ENCODE results near the gene DDX60.

DNA sequence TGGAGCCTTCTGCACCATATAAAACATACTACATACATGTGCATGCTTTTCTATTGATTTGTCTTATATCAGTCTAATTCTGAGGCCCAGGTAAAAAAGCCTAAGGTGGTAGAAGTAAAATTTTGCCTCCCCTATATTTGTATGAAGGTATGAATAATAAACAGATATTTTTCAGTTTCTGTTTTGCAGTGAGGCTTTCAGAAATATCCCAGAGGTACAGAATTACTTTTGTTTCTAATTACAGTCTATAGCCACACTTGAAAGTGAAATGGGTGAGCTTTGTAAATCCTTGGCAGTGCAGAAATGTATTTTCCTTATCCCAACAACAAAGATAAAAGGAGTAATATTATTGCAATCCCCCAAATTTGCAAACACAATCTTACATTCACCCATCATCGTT is 59.5 kb downstream of the DDX60 start:
- TF ChIP-seq, protein P1, sequence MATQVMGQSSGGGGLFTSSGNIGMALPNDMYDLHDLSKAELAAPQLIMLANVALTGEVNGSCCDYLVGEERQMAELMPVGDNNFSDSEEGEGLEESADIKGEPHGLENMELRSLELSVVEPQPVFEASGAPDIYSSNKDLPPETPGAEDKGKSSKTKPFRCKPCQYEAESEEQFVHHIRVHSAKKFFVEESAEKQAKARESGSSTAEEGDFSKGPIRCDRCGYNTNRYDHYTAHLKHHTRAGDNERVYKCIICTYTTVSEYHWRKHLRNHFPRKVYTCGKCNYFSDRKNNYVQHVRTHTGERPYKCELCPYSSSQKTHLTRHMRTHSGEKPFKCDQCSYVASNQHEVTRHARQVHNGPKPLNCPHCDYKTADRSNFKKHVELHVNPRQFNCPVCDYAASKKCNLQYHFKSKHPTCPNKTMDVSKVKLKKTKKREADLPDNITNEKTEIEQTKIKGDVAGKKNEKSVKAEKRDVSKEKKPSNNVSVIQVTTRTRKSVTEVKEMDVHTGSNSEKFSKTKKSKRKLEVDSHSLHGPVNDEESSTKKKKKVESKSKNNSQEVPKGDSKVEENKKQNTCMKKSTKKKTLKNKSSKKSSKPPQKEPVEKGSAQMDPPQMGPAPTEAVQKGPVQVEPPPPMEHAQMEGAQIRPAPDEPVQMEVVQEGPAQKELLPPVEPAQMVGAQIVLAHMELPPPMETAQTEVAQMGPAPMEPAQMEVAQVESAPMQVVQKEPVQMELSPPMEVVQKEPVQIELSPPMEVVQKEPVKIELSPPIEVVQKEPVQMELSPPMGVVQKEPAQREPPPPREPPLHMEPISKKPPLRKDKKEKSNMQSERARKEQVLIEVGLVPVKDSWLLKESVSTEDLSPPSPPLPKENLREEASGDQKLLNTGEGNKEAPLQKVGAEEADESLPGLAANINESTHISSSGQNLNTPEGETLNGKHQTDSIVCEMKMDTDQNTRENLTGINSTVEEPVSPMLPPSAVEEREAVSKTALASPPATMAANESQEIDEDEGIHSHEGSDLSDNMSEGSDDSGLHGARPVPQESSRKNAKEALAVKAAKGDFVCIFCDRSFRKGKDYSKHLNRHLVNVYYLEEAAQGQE (IDR thresholded peaks at IDR 0.05; ENCODE audit: insufficient read depth in 1 of 2, low read depth in 2 of 2, low read length in 2 of 2): no peak
- no peak for TF ChIP-seq POLR2AphosphoS5 (IDR thresholded peaks at IDR 0.05; ENCODE audit: low read depth, low read length)

Measured in PFSK-1 (cell line).